ENCODE measurements around the gene BIN1.

DNA sequence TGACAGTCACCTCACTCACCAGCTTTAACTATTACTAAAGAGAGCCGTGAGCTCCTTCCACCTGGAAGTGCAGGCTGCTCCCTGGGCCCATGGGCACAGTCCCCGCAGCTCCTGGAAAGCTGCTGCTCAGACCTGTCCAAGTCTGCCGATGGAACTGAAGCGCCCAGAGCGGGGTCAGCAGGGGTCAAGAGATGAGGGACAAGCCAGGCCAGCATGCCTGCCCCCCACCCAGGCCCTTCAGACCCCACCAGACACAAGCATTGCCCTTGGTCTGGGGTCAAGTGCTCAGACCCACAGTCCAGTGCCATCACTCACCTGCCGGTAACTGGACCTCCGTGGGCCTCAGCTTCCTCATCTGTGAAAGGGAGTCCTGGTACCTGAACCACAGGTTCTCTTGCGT is 59.9 kb downstream of the BIN1 start:
- no peak for TF ChIP-seq EZH2 (IDR thresholded peaks at IDR 0.05)
- no peak for TF ChIP-seq POLR2AphosphoS5 (IDR thresholded peaks at IDR 0.05; ENCODE audit: borderline replicate concordance, low read depth, low read length)
- TF ChIP-seq FOXP2 (optimal IDR thresholded peaks at IDR 0.05; ENCODE audit: control extremely low read depth, extremely low read length, insufficient read depth), result no peak
